GM18517 (cell line): ENCODE data around the gene WHRN.
A peak's percentile ranks its signal among the peaks of the same experiment; 100 is the strongest.

Experiments used
- ATAC-seq: cut with Tn5 transposase; IDR thresholded peaks from one replicate; pipeline ENCODE4 v1.9.1; 2021; ENCODE audit warnings: mild to moderate bottlenecking, moderate library complexity; ENCODE audit not compliant: unreplicated experiment

Gene WHRN

DNA sequence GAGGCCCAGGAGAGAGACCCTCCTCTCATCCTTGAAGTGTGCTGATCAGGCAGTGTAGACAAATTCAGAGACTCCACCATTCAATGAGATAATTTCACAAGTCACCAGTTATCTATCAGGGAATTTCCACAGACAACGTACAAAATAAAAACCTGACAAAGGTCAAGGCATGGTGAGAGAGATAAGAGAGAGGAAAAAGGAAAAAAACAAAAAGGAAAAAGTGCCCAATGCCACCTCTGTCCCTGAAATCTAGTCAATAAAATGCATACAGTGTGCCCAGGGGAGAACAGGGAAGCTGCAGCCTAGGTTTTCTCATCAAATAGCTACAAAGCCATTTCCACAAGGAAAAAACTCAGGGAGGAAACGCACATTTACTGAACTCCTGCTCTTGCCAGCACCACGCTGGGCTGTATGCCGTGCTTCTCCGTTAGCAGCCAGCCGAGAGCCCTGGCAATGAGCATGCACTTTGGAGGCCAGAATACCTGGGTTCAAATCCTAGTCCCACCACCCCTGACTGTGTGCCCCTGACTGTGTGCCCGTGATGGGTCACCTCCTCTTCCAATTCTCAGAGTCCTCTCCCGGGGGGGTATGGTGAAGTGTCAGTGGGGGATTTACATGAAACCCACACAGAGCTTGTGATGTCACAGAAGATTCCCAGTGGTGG, 11.6 kb downstream of the WHRN start:
- ATAC-seq, result no peak

DNA sequence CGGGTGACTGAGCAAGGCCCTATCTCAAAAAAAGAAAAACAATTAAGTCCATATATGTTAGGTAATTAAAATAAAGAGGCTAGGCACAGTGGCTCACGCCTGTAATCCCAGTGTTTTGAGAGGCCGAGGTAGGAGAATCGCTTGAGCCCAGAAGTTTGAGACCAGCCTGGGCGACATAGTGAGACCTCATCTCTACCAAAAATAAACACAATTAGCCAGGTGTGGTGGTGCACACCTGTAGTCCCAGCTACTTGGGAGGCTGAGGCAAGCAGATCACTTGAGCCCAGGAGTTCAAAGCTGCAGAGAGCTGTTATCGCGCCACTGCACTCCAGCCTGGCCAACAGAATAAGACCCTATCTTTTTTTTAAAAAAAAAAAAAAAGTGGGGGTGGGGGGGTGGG, 12.3 kb downstream of the WHRN start:
- no peak for ATAC-seq

DNA sequence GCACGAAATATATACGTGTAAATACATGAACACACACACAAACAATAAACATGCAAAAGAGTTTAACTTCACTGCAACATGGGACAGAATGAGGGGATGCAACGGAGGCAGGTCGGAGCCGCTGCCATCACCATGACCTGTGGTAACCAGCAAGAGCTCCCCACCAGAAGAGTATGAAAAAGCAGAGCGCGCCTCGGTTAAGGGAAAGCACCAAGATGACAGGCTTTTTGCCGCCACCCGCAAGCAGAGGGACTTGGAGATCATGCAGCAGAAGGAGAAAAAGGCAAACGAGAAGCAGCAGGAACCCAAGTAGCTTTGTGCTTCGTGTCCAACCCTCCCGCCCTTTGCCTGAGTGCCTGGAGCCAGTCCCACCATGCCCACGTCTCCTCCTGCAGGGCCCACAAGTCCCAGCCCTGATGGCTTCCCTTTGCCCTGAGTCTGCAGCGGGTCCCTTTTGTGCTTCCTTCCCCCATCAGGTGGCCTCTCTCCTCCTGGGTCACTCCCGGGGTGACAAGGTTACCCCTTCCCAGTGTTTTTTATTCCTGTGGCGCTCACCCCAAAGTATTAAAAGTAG, 13.8 kb downstream of the WHRN start:
- ATAC-seq, result no peak

DNA sequence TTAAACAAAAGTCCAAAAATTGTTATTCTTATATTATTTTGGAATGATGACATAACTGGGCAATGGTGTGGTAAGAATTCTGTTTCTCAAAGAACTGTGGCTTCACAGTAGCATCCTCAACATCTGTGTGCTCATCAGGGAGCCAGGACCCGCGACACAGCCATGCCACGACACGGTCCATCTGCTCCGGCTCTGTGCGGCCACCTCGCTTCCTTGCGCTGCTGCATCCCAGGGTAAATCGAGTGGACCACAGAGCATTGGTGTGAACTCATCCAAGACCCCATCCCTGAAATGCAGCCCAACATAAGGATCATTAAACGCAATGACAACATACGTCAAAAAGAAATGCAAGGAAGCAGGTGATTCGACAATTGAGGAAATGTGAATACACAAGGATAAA, 15.3 kb downstream of the WHRN start:
- no peak for ATAC-seq

DNA sequence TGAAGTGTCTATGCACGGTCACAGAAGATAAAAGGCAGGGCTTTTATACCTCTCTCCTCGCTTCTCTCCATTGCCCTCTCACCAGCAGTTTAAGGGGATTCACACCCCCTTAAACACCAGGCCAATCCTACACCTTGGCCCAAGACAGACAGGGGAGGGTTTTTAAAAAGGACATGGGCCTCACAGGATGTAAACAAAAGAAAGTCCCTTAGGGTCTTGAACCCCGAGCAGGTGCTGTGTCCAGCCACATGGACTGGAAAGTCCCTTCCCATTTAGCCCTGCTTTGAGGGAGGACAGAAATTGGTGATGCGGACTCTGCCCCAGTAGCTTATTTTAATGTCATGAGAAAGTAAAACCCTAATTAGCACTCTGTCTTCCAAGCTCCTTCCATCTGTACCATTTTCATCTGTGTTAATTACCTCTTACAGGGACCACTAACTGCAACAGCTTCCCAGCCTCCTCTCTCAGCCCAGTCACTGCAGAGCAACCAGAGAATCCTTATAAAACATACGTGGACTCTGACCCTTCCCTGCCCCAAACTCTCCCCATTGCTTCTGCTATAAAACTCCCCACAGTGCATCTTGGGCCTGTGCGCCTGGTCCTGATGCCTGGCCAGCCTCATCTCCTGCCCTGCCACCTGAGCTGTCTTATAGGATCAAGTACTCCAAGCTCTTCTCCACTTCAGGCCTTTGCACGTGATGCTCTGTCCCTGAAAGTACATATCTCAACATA, 16.7 kb downstream of the WHRN start:
- ATAC-seq, result no peak

DNA sequence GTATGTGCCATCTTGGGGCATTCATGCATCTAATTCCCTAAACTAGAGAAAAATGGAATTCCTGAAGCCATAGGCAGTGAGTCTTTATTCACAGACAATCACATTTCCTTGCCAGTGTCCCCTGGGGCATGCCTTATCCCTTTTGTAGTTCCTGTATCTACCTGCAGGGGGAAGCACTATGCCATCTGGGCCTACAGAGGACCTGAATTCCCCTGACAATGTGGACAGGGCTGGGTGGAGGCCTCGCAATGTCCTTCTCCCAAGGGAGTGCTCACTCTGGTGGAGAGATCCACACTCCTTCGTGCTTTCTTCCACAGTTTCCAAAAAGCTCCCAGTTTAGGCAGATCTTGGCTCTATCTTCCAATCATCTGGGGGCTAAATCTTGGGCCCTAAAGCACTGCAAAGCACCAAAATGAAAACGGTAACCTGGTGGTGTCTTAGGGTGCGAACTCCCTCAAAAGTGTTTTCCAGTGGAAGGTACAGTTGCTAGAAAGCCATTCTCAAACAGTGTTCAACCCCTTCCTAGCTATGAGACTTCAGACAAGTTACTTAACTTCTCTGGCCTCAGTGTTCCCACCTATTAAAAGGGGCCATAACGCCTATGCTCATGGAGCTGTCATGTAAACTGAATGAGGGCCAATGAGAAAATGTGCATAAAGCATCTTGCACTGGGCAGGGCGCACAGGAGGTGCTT, 17.5 kb downstream of the WHRN start:
- ATAC-seq, result peak; percentile 52

DNA sequence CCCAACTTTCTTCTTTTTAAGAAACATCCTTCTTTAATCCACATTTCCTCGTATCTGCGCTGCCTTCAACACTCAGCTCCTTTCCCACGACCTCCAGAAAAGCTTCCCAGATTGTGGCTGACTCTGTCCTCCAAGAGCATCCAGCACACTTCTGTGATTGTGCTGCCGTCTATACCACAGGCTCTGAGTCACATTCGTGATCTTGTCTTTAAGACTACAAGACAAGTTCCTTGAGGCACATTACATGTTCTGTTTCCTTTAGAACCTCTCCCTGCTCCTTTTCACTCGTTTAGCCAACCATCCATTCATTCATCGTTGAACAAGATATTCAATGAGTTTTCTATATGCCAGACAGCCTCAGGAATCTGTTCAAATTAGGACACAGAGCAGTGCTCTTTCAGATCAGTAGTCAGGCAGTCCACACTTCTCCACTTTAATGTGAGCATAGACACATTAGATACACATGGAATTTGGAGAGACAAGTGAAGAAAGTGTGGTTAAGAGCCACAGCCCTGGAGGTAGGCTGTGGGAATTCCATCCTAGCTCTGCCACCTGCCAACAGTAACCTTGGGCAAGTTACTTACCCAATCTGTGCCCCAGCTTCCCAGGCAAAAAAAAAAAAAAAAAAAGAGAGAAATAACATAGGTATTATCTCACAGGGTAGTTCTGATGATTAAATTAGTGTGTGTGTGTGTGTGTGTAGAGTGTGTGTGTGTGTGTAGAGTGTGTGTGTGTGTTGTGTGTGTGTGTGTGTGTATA, 18.9 kb downstream of the WHRN start:
- ATAC-seq, result no peak

DNA sequence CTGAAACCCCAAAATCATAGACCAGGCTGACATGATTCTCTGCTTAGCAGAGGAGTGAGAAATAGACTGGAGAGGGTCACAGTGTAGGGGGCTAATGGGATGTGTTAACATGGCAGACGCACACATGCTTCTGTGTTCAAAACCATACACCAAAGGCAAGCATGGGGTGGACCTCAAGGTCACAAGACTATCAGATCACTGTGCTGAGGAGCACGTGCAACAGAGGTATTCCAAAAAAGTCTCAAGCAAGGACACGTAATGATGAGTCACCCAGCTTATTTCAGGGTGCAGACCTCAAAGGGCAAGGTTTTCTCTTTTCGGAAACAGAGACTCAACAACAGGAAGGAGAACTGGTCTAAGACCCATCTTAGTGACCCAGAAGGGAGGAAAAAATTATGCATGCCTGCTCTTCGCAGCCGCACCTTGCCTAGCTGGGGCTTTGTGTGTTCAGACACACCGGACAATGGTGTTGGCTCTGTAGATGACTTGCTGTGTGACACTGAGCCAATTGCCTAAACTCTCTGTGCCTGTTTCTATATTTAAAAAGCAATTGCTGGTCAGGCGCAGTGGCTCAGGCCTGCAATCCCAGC, 20.3 kb downstream of the WHRN start:
- peak; percentile 64 for ATAC-seq

DNA sequence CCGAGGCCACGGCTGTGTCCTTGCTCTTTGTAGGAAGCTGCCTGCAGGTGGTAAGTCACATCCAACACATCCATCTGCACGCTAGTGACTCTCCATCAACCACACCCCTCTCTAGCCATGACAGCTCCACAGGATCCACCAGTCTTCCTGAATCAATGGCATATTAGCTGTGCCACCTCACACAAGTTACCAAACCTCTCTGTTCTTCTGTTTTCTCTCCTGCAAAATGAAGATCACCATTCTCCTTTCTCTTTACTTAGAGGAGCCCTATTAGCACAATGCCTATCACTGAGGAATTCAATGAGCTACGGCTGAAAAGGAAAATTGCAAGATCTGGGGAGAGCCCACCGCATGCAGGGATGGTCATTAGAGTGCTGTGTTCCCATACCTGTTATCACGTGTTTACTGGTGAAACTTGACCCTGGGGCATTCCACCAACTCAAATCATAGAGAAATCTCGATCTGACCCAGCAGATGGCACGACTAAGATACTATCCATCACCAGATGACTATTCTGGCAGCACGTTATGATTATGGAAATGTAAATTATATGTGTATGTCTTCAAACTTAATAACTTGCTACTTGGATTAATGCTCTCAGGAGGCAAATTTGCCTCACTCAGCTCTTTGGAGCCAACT, 20.9 kb downstream of the WHRN start:
- peak; percentile 6 for ATAC-seq

DNA sequence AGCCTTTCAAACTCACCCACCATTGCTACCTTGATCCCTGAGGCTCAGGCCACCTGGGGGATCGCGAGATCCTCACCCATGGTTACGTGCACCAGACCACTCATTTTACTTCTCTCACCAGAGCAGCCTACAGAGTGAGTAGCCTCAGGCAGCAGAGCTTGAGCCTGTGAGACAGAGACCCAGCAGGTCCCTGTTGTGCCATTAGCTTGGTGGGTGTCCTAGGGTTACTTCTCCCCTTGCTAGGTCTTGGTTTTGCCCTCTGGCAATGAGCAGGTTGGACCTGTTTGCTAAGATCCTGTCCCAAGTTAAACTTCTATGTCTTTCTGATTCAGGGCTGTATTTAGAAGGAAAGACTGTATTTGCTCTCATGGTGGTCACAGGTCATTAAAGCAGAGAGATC, 21.8 kb downstream of the WHRN start:
- no peak for ATAC-seq

DNA sequence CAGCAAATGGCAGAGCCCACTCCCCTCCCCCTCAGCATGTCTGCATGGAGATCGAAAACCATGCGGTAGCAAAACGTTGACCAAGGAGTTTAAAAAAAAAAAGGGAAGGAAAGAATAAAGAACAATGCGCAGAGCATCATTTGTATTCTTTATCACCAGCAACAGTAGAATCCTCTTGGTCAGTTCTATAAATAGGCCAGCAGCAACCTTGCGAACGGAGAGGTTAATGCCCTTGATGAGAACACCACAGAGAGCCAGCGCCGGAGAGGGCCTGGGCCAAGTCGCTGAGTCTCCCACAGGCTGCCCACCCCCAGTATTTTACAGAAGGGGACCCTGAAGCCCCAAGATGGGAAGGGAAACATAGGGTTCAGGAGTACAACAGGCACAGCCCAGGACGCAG, 22.7 kb downstream of the WHRN start:
- ATAC-seq, result no peak

DNA sequence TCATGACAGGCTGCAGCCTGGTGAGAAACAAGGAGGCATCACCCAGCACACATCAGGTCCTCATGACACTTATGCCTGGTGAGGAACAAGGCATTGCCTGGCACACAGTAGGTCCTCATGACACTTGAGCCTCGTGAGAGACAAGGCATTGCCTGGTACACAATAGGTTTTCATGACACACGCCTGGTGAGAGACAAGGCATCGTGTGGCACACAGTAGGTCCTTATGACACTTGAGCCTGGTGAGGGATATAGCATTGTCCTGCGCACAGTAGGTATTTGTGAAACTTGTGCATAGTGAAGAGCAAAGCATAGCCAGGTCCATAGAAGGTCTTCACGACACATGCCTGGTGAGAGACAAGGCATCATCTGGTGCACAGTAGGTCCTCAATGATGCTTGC, 23.5 kb downstream of the WHRN start:
- no peak for ATAC-seq

DNA sequence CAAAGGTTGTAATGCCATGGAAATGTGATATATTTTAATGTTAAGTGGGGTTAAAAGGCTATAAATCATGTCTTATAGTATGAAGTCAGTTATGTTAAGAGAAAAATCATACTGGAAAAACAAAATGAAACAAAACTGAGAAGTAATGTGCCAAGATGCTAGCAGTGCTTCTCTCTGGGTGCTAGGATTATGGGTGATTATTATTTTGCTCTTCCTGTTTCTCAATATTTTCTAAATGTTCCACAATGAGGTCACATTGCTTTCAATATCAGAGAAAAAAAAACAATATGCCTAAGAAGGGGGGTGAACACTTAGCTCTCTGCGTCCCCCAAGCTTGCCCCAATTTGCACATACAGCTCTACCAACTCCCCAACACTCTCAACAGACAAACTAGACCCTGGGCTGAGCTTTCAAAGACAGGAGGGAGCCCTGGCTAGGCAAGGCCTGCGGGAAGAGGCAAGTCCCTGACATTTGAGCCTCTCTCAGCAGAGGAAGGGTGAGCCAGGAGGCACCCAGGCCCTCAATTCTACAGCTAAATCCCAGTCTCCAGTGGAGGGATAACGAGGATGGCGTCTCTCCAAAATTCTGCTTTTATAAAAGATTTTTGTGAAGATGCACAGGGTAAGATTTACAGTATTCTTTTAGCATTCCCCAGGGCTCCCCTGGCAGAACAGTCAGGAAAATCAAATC, 24.4 kb downstream of the WHRN start:
- no peak for ATAC-seq

DNA sequence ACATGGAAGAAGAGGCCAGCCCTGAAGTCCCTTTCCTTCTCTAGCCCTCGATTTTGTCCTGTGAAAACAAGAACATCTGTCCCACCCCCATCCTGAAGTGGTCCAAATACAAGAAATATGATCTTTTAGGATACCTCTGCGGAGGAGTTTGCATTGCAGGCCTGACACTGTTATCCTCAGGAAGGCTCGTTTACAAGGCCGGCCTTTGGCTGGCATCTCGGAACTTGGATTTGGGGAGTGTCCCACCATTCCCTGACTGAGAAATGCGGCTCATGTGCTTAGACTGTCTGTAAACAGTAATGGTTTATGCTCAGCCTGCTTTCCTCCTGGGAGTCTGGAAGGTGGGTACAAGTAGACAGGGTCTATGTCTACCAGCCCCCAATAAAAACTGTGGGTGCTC, 26.4 kb downstream of the WHRN start:
- no peak for ATAC-seq

DNA sequence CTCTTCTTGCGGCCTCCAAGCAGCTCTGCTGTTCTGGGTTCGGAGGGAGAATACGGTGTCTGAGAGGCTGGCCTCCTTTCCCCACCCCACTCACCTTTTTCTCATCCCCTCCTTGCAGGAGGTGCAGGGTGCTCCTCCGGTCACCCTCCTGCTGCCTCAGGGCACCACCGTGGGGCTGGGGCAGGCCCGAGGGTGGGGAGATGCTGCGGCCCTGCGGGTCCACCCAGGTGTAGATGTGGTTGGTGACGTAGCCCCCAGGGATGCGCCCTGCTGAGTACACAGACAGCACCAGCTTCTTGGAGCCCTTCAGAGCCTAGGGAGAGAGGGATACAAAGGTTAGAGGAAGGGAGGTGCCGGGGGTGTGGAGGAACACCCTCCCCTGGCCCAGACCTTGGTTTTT, 26.8 kb downstream of the WHRN start:
- ATAC-seq, result no peak

DNA sequence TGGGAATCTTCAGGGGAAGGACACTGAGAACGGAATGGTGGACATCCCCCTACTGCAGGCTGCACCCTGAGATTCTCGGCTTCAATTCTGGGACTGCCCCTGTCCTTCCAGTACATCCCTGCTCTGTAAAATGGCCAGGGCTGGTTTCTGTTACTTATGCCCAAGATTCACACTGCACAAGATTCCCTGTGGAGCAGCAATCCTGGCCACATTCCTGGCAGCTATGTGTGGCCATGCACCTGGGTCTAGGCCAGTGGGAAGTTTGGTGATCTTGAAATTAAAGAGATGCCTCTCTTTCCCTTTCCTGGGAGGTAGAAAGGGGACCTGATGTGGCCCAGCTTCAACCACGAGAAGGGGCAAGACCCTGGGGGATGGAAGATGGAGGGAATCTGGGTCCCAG, 27.6 kb downstream of the WHRN start:
- ATAC-seq, result no peak

DNA sequence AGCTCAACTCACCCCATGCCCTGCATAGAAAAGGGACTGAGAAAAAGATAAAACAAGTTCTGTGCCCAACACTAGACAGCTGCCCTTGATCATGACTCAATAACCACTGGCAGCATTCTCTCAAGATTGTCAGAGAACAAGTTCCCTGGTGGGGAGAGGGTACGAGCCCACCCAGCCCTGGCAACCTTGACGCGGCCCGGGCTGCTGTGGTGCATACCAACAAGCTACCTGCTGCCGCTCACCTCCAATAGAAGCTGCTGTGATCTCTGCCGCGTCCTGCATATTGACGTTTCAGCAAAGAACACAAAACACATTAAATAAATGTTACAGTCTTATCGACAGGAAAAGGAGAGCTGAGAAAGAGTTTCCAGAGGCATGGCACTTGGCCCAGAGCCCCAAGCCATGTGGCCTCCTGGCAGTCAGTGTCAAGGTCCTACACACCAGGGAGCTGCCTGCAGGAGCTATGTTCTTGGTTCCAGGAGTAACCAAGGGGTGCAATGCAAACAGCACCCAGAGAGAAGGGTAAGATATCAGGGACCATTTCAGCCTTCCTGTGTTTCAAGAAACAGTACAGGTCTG, 28.3 kb downstream of the WHRN start:
- ATAC-seq, result no peak

DNA sequence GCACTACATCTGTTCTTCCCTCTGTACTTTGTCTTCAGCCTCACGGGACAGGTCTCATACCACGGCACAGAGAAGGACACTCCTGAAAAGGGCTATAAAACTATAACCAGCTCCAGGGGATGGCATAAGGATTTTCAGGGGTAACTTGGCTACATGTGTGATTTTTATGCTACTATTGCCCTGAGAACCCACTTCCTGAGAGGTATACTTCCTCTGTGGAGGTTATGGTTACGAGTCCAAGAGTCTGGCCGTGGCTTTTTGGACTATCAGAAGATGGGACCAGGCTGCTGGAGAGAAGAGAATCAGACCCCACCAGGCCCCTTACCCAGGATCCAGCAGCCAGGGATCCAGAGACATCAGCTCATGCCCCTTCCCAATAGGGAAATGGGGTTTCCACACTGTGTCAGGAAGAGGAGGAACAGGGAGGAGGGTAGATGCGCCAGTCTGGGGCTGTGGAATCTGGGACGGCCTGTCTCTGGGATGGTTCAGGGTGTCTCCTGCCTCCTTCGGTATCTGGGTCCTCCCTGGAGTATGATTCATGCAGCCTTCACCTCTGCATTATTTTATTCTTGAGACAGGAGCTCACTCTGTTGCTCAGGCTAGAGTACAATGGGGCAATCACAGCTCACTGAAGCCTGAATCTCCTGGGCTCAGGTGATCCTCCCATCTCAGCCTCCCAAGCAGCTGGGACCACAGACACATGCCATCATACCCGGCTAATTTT, 29.7 kb downstream of the WHRN start:
- no peak for ATAC-seq

DNA sequence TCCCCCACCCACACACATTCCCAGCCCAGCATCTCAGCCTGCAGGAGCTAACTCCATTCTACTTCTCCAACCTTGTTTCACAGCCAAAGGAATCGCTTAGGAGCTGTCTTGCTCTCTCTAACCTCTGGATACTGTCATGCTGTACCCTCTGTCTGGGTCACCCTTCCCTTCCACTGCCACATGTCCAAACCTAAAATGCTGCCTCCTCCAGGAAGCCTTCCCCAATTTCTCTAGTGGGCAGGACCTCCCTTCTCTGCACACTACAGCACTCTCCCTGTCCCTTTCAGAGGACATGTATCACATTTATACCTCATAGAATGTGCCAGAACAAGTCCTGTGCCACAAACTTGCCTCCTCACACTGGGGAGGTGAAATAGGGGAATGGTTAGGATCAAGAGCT, 30.8 kb downstream of the WHRN start:
- no peak for ATAC-seq
